Kidney capillary endothelial cell (primary cell): ENCODE data around the gene KIAA1671.
"Not testable (repeated sequence)": the region's sequence is repeated elsewhere in the genome, so short reads cannot be mapped to it uniquely, and the experiment has no call there.

Experiments used
- DNase-seq: peaks from one replicate; pipeline ENCODE4 v3.0.0-alpha.2; 2018; ENCODE audit warnings: low spot score

KIAA1671 gene

DNA sequence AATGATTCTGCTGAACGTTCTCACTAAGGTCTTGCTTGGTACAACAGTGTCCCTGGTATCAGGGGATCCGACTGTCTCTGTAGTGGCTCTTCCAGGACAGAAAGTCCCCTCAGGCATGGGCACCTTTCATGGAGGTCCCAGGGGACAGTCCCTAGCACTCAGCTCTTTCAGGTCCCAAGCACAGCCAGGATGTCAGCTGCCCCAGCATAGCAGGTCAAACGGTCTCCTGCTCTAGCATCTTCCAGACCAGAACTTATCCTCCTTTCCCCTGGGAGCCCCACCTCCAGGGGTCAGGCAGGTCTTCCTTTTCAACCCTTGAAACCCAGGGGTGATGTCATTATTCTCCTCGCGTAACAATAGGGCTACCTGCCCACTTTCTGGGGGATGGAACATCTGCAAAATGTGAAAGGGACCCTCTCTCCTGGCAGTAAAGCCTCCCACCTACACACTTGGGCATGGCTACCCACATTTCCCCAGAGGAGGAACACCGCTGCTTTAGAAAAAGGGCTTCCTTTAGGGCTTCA is 222.4 kb downstream of the KIAA1671 start:
- no peak for DNase-seq

DNA sequence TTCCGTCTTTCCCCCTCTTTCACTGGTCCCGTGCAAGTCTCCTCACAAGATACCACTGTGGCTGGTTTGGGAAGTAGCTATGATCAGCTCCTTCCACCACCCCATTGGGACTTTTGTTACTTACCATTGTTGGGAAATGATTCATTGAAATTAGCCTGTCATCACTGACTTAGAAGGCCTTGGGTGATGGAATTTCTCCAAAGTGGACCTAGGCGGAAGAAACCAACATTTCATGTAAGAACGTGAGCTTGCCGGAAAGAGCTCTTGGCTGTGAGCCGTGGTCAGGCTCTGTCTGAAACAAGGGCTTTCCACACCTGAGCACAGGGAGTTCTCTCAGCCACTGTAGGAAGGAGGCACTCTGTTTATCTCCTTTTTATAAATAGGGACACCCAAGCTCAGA is 223.7 kb downstream of the KIAA1671 start:
- DNase-seq: peak; percentile 6

DNA sequence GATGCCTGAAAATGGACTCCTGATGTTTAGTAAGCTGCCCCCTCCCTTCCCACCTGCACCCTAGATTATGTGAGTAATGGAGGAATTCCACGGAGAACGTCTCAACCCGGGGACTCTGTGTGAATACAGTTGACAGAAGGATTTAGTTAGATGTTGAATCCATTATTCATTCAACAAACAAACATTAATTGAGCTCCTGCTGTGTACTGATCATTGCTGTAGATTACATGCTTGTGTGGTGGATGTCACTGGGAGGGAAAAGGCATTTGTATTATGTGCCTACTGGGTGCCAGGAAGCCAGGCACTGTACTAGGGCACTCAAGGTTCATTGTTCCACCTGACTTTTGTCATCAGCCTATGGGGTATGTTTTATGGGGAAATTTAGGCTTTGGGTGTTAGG is 224.3 kb downstream of the KIAA1671 start:
- DNase-seq: no peak

DNA sequence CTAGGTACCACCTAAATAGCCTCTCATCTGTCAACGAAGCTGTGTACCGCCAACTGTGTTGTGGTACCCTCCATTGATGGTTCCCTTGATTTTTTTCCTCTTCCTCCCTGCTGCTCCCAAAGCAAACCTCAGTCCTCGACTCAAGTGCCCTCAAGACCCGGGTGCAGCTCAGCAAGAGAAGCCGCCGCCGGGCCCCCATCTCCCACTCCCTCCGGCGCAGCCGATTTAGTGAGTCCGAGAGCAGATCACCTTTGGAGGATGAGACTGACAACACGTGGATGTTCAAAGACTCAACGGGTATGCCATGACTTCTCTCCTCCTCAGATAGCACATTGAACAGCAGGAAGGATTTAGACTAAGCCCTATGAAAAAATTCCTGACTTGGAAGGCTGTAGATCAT is 224.7 kb downstream of the KIAA1671 start:
- no peak for DNase-seq

DNA sequence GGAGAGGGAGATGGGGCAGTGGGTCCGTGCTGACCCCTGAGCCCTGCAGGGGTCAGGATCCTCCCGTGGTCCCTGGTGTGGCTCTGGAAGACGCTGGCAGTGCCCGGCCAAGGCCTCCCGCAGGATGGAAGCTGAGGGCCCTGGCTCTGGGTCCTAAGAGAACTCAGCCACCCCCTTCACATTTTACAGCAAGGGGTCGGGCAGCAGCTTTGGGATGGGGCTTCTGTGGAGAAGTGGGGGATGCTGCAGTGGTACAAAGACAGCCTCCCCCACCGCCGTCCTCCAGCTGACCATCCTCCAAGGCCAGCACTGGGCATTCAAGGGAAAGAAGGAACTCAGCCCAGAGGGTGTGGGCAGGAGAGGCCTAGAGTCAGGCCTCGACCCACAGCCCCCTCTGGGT is 225.4 kb downstream of the KIAA1671 start:
- no peak for DNase-seq

DNA sequence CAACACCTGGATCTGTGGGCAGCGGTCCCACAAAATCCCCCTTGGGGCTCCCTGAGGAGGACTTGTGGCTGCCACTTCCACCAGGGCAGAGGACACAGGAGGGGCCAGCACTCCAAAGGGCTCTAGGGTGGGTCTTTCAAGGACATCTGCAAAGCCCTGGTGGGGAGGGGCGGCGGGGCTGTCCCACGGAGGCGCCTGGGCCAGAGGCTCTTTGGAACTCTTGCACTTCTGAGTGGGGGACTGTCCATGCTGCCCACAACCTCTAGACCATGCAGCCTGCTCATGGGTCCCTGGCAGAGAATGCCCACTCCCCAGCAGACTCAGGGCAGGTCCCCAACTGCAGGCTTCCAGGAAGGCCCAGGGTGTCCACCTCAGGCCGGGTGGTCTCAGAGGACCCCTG is 225.8 kb downstream of the KIAA1671 start:
- not testable (repeated sequence) for DNase-seq

DNA sequence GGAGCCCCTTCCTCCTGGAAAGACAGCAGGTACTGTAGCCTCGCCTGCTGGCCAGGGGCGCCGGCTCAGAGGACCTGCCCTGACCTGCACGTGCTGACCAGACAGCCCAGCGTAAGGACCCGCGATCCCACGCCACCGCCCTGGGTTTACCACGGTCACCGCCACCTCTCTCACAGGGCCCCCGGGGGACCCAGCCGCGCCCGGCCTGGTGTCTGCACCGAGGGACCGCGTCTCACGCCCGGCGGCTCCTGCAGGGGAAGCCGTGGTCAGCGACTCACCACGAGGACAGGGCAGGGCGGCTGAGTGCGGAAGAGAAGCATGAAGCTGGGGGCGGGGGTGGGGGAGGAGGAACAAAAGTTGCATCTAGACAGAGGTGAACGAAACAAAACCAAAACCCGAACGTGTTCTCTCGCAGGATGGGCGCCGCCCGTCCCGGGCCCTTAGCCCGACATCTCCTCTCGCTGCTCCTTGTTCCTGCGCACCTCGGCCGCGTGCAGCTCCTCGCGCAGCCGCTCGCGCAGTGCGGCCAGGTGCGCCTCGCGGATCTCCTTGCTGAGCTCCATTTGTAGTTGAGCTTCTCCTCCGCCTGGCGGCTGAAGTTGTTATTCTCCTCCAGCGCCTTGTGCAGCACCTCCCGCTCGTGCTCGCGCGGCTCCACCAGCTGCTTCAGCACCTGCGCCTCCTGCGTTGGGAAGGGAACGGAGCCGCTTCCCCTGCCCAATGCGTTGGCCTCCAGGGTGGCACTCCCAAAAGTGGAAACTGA is 226.5 kb downstream of the KIAA1671 start:
- DNase-seq: not testable (repeated sequence)

DNA sequence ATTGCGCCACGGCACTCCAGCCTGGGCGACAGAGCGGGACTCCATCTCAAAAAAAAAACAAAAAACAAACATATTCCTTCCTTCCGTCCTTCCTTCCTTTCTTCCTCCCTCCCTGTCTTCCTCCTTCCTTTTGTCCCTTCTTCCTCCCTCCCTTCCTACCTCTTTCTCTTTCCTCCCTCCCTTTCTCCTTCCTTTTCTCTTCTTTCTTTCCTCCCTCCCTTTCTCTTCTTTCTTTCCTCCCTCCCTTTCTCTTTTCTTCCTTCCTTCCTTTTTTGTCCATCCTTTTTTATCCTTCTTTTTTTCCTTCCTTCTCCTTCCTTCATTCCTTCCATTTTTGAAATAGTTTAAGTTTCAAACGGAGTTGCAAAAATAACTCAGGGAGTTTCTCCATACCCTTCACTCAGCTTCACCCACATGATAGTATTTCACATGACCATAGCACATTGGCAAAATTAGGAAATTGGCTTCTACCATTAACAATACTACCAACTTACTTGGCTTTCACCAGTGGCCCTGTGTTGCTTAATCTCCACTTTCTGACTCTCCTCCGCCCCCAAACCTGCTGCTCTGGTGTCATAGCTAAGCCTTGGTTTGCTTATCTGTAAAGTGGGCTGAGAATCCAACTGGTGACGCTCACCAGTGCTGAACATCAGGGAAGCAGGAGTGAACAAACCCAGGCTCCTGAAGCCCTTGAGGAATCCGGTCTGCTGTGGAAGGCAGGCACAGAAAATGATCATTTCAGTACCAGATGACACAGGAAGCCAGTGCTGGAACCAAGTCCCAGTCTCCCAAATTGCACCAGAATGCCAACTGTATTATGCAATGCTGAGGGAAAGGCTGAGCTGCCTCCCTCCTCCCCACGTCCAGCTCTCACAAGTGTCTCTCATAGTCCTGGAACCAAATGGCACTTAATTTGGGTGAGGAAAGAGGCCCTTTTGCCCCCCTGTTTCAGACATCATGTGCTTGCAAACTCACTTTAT is 229.9 kb downstream of the KIAA1671 start:
- DNase-seq: no peak

DNA sequence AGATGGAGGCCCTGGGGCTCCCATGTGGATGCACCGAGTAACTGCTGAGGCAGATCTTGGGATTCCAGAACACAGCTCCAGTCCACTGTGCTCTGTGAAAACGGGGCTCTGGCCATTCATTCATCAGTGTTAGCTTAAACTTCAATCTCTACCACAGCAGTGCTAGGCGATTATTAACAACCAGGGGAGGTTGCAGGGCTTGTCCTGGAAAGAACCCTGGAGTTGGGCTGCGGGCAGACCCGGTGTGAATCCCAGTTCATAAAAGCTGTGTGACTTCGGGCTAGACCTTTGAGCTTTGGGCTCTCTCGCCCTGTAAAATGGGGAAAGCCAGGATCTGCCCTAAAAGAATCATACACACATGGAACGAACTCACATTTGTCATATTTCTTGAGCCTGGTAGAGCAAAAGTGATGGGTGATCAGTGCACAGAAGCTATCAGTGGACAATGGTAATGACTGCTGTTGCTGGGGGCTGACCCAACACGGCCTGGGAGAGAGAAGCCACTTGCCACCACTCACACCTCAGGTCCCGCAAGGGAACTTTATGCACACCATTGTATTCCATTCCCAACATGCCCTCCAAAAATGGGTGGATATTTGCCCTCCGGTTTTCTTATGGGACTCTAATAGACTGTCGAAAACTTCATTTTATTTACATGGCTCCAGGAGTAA is 231.6 kb downstream of the KIAA1671 start:
- DNase-seq: no peak

DNA sequence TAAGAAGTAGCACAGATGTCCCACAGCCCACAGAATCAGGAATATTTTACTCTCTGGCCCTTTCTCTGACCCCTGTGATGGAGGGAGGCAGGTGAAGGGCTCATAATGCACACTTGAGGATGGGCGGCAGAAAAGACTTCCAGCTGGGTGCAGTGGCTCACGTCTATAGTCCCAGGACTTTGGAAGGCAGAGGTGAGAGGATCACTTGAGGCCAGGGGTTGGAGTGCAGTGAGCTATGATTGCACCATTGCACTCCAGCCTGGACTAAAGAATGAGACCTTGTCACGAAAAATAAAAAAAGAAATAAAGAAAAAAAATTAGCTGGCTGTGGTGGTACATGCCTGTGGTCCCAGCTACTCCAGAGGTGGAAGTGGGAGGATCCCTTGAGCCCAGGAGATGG is 233.6 kb downstream of the KIAA1671 start:
- no peak for DNase-seq

DNA sequence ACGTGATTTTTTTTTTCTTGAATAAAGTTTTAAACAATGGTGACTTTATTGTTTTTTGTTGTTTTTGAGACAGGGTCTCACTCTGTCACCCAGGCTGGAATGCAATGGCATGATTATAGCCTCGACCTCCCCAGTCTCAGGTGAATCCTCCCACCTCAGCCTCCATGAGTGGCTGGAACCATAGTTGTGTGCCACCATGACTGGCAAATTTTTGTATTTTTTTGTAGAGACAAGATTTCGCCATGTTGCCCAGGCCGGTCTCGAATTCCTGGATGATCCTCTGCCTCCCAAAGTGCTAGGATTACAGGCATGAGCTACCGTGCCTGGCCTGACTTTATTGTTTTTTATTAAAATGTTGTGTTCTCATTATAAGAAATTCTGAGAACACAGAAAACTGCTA is 235.0 kb downstream of the KIAA1671 start:
- DNase-seq: no peak

DNA sequence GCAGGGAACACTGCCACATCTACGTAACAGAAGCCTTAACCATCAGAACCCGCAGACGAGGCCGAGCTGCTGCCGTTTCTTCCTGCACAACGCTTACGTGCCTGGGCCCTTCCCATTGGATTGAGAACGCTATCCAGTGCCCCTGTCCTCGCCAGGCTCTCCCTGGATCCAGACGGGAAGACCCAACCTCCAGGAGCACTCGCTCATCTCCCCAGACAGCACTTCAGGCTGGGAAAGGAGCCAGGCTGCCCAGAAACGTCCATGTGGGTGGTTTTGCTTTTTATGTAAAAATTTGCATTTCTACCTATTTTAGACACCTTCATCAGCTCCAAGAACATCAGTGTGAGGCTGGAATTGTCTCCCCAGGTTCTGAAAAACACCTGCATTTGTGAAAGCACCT is 239.9 kb downstream of the KIAA1671 start:
- no peak for DNase-seq

DNA sequence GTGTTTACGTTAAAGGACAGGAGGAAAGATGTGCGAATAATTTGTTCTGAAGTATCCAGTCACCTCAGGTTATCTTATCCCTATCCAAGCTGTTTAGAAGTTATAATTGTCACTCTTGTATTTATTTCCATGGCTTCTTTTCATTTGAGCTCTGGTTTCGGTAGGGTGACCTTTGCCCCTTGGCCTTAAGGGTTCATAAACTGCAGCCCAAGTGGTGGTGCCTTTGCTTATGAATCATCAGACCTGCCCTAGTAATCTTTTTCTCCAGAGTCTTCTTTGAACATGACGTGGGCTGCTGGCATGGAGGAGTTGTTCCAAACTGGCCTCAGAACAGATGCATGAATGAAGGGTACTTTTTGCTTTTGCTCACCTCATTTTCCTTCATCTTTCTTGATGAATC is 240.6 kb downstream of the KIAA1671 start:
- DNase-seq: no peak

DNA sequence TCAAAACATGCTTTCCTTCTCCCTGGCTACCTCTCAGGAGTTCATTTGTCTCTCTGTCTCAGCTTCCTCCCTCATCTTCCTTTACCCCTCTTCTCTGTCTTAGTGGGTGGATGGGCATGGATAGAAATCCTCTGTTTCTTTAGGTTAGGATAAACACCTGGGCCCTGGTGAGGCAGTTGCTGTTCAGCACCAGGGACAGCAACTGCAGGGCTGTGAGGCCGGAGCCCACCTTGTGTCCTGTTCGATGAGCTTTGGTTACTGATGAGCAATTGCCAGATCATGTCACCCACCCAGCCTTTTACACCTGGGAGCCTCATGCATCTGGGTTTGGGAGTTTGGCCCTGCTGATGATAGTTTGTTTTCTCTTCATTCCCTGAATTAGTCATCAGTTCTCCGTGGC is 241.0 kb downstream of the KIAA1671 start:
- DNase-seq: no peak

DNA sequence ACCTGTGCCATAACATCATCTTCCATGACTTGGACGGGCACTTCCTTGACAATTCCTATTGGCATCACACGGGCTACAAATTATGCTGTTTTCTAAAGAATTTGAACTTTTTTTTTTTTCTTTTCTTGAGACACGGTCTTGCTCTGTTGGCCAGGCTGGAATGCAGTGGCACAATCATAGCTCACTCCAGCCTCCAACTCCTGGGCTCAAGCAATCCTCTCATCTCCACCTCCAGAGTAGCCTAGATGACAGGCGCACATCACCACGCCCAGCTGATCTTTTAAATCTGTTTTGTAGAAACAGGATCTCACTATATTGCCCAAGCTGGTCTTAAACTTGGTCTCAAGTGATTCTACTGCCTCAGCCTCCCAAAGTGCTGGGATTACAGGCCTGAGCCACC is 243.8 kb downstream of the KIAA1671 start:
- DNase-seq: no peak

DNA sequence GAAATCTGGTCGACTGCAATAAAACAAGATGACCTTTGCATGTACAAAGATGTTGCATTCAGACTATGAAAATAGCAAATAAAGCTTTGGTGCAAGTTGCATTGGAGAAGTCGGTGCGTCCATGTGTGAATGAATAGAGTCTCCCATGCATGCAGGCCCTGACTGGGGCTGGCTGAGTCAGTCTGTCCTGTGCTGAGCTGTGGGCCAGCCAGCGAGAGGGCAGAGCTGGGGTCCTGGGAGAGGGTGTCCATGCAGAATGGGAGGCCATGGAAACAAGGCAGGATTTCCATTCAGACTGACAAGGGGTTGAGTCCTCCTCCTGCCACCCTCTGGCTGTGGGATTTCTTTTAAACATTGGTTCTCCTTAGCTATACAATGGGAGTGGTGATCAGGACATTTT is 244.8 kb downstream of the KIAA1671 start:
- no peak for DNase-seq

DNA sequence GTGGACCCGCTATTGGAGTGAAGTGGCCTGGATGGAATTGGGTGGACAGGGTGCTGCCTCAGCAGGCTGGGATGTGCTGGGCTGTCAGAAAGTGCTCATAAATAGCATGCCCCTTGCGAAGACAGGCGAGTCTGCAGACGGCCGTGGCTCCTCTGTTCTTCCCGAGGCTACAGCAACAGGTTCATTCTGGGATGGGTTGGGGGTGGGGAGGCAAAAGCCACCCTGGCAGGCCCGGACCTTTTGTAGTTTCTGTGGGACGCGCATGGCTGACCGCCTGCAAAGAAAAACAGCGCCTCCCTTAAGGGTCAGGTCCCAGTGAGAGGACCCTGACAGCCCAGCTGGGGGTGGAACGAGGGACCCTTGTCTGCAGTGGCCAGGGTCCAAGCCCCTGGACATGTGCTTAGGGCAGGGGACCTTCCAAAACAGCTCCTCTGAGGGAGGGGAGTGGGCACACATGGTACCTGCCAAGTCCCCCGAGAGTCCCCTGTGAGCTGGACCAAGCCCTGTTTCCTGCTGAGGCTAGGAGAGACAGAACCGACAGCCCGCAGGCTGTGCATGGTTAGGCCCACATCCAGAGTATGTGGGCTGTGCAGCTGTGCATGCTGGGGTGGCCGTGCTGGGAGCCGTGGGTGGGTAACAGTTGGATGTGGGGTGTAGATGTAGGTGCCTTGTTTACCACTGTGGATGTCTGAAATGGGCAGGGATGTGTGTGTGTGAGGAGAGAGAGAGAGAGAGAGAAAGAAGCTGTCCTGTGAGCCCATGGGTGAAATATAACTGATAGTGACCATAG is 247.4 kb downstream of the KIAA1671 start, which contains the start of gene CRYBB3:
CRYBB3 (plus strand) TSS at position 128 of the 790 bp plus-strand sequence. CDS start 1,539 bp downstream, outside the sequence.
- no peak for DNase-seq

DNA sequence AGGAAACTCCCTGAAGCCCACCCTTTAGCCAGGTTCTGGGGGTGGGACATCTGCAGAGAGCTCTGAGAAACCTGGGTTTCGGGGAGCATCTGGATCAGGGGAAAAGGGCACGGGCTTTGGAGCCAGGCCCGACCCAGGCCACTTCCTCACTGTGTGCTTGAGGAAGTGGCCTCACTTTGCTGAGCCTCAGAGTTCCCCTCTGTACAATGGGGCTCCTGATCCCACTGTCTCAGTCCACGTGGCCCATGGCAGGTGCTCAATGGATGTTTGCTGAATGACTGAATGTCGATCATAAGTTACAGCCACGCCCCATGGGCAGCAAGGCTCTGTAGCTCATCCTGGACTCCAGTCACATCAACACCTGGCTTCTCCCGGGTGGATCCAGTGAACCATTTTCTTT is 248.5 kb downstream of the KIAA1671 start:
- DNase-seq: no peak

DNA sequence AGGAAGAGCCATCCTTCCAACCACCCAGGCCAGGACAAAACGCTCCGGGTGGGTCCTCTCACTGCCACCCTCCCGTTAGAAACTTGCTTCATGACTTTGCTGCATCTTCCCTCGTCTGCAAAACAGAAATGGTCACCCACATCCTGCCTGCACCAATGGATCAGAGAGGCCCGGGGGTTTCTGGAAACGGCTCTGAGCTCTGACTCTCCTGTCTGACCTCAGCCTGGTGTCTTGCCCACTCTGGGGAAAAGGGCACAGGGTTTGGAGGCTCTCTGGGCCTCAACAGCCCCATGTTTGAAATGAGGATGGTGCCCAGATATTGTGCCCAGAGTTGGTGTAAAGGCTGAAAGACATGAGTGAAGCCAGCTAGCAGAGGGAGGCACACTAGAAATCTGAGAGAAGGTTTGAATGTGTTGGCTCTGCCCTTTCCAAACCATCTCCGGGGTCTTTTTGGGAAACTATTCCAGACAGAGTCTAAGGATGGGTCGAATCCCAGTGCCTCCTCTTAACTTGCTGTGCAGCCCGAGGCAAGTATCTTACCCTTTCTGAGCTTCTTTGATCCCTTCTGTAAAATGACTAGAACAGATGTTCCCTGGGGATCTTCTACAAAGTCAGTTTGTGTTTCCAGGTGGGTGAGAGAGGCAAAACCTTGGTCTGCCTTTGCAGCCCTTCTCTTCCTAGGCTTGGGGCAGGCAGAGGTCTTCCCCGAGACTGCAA is 249.2 kb downstream of the KIAA1671 start:
- no peak for DNase-seq

DNA sequence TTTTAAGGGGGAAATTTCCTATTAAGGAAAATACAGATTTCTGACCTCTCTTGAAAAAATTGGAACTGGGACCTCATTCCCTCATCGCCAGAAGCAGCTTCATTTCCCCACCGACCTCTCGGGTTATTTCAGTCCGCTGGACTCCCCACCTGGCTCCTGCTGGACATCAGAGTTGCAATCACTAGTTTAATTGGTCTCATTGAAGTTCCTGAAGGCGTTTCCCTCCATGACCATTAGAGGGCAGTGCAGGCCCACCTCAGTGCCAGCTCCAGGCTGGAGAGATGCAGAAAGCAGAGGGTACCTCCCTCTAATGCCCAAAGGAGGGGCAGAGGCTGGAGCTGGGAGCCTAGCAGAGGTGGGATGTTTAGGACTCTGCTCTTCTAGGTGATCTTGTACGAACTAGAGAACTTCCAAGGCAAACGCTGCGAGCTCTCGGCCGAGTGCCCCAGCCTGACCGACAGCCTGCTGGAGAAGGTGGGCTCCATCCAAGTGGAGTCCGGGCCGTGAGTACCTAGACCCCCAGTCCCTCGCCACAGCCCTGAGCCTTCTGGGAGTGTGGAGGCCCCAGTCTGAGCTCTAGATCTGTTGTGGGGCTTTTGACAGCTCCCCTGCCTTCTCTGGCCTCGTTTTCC is 249.9 kb downstream of the KIAA1671 start:
- peak; percentile 45 for DNase-seq
